ENCODE data around the gene SKIC8.

The SKIC8 gene

DNA sequence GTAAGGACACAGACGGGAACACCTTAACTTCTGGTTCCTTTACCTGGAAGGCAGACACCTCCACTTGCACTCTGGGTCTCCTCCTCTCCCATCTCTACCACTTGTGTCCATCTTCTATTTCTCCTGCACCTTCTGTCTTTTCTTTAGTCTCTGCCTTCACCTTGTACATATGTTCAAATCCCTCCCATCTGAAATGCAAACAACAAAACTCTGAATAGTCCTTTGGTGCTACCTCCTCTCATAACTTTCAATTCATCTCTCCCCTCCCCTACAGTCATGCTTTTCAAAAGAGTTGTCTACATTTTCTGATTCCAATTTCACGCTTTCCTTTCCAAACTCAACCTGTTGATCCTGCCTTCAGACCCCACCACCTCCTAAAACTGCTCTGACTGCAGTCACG lies 35.4 kb upstream of the SKIC8 start:
- no peak for DNase-seq
- TF ChIP-seq, protein P1, sequence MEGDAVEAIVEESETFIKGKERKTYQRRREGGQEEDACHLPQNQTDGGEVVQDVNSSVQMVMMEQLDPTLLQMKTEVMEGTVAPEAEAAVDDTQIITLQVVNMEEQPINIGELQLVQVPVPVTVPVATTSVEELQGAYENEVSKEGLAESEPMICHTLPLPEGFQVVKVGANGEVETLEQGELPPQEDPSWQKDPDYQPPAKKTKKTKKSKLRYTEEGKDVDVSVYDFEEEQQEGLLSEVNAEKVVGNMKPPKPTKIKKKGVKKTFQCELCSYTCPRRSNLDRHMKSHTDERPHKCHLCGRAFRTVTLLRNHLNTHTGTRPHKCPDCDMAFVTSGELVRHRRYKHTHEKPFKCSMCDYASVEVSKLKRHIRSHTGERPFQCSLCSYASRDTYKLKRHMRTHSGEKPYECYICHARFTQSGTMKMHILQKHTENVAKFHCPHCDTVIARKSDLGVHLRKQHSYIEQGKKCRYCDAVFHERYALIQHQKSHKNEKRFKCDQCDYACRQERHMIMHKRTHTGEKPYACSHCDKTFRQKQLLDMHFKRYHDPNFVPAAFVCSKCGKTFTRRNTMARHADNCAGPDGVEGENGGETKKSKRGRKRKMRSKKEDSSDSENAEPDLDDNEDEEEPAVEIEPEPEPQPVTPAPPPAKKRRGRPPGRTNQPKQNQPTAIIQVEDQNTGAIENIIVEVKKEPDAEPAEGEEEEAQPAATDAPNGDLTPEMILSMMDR (IDR thresholded peaks at IDR 0.05; ENCODE audit: low read depth, low read length): no peak
- no peaks in the 10 kb centered on the region for H3K9me3 ChIP-seq (ENCODE audit: severe bottlenecking)
- no peak overlapping the region for H3K27ac ChIP-seq
- no peaks in the 10 kb centered on the region for H3K27me3 ChIP-seq (ENCODE audit: insufficient read depth, low read depth, severe bottlenecking)
- no peaks in the 10 kb centered on the region for H3K36me3 ChIP-seq
- H3K4me3 ChIP-seq (ENCODE audit: low read depth, low read length): no peak overlapping the region

DNA sequence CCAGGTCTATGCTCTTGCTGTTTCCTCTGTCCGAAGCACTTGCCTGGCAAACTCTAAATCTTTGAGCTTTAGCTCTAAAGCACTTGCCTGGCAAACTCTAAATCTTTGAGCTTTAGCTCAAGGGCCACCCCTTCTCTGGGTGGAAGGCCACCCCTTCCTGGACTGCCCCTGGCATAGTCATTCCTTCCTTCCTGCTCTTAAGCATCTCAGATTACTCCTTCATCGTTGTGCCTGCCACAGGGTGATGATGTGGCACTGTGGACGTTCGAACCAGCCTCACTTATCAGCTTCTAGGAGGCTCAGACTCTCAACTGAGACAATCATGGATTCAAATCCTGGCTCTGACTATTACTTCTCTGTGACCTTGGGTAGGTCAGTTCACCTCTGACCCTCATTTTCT lies 30.2 kb upstream of the SKIC8 start:
- Histone ChIP-seq H3K9me3 (ENCODE audit: severe bottlenecking) (no peaks in the 10 kb centered on the region), H3K4me3 (ENCODE audit: low read depth, low read length) (no peak overlapping the region), H3K27me3 (ENCODE audit: insufficient read depth, low read depth, severe bottlenecking) (no peaks in the 10 kb centered on the region), H3K36me3 (no peaks in the 10 kb centered on the region), H3K27ac (no peak overlapping the region)
- TF ChIP-seq, protein P1 (IDR thresholded peaks at IDR 0.05; ENCODE audit: low read depth, low read length): no peak
- no peak for DNase-seq

DNA sequence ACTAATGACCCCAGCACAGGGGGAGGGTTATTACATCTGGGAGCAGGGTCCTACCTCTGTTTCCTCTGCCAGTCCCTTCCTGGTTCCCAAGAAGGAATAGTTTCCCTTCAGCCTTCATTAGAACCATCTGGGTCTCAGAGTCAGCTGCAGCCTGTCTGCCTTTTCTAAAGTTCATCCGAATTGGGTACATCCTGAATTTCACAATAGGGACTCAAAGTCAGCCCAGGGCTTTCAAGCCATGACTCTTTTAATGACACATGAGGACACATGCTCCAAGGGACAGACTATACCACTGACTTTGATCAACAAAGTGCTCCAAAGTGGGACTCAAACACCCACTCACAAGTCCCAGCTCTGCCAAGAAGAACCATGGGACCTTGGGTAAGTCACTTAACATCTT lies 28.1 kb upstream of the SKIC8 start:
- H3K27ac ChIP-seq: no peak overlapping the region
- no peaks in the 10 kb centered on the region for H3K36me3 ChIP-seq
- TF ChIP-seq, protein P1 (IDR thresholded peaks at IDR 0.05; ENCODE audit: low read depth, low read length): no peak
- no peaks in the 10 kb centered on the region for H3K27me3 ChIP-seq (ENCODE audit: insufficient read depth, low read depth, severe bottlenecking)
- no peaks in the 10 kb centered on the region for H3K9me3 ChIP-seq (ENCODE audit: severe bottlenecking)
- DNase-seq: no peak
- no peak overlapping the region for H3K4me3 ChIP-seq (ENCODE audit: low read depth, low read length)

DNA sequence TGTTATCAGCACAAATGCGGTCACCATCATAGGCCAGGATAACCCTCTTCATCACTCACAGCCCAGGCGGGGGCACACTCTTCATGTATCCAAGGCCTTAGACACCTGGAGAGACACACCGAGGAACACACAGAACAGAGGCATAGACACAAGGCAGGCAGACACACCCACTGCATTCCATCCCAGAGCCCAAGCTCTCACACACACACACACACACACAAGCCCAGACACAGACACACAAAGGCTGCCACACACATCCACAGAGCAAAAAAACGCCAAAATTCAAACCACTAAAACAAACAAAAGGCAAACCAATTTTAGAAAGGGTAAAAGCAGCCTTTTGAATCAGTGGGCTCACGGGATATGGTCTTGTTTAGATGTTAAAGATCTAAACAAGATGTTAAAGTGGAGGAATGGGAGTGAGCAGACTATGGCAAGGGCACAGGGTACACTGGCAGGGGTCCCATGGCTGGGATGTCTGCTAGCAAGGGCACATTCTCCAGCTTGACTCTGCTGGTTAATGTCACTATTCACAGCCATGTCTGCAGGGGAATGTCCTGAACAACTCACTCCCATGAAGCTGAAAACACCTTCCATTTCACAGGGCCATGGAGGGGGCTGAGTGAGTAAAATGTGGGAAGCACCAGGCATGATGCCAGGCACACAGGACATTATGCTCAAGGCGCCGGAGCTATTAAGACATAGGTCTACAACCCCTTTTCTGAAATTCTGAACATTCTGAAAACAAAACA lies 25.9 kb upstream of the SKIC8 start:
- DNase-seq: no peak
- TF ChIP-seq, protein P1 (IDR thresholded peaks at IDR 0.05; ENCODE audit: low read depth, low read length): no peak
- H3K4me3 ChIP-seq (ENCODE audit: low read depth, low read length): no peak overlapping the region
- H3K9me3 ChIP-seq (ENCODE audit: severe bottlenecking): no peaks in the 10 kb centered on the region
- no peaks in the 10 kb centered on the region for H3K27me3 ChIP-seq (ENCODE audit: insufficient read depth, low read depth, severe bottlenecking)
- H3K27ac ChIP-seq: no peak overlapping the region
- H3K36me3 ChIP-seq: no peaks in the 10 kb centered on the region

DNA sequence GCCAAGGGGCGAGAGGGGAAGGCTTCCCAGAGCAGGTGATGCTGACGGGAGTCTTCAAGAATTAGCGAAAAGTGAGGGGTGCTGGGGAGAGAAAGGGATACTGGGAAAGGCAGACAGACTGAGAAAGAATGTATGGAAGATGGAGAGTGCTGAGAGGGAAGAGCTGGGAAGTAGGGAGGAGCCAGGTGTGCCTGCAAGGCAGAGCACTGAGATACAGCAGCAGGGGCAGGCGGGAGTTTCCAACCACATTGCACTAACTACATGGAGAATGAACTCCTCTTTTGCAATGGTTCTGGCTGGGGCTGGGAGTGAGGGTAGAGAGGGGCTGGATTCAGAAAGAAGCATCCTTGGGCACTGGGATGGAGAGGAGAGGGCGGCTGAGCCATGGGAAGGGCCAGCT lies 24.7 kb upstream of the SKIC8 start:
- TF ChIP-seq, protein P1 (IDR thresholded peaks at IDR 0.05; ENCODE audit: low read depth, low read length): no peak
- H3K4me3 ChIP-seq (ENCODE audit: low read depth, low read length): no peak overlapping the region
- no peaks in the 10 kb centered on the region for H3K27me3 ChIP-seq (ENCODE audit: insufficient read depth, low read depth, severe bottlenecking)
- H3K9me3 ChIP-seq (ENCODE audit: severe bottlenecking): no peaks in the 10 kb centered on the region
- DNase-seq: no peak
- no peak overlapping the region for H3K27ac ChIP-seq
- H3K36me3 ChIP-seq: no peaks in the 10 kb centered on the region

DNA sequence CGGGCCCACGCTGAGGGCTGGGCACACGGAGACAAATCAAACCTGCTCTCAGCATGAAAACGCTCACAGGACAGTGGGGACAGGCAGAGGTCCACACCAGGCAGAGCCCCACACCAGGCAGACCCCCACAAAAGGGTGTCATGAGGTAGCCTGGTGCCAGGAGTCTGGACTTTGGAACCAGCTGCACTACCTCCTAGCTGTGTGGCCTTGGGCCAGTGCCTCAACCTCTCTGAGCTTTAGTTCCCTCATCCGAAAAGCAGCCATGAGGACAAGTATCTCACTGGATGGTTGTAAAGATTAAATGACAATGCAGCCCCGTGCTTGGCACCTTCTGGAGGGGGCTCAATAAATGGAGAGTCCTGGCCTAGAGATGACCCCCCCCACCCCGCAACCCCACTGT lies 24.3 kb upstream of the SKIC8 start:
- TF ChIP-seq, protein P1 (IDR thresholded peaks at IDR 0.05; ENCODE audit: low read depth, low read length): no peak
- H3K36me3 ChIP-seq: no peaks in the 10 kb centered on the region
- no peak for DNase-seq
- H3K9me3 ChIP-seq (ENCODE audit: severe bottlenecking): no peaks in the 10 kb centered on the region
- no peak overlapping the region for H3K4me3 ChIP-seq (ENCODE audit: low read depth, low read length)
- no peak overlapping the region for H3K27ac ChIP-seq
- H3K27me3 ChIP-seq (ENCODE audit: insufficient read depth, low read depth, severe bottlenecking): no peaks in the 10 kb centered on the region

All from WERI-Rb-1 (cell line).